HL-60 (cell line): ENCODE data around the gene TLR9.

Experiments used
- POLR2AphosphoS5 ChIP-seq: IDR thresholded peaks from 2 replicates; pipeline ENCODE4 v1.6.1; 2012; ENCODE audit warnings: low read depth
- REST ChIP-seq: IDR thresholded peaks from 2 replicates; pipeline ENCODE4 v1.6.1; 2012; ENCODE audit warnings: low read depth; ENCODE audit not compliant: insufficient replicate concordance
- SPI1 ChIP-seq: IDR thresholded peaks from 2 replicates; pipeline ENCODE4 v1.6.1; 2012; ENCODE audit warnings: low read depth, mild to moderate bottlenecking, borderline replicate concordance
- TF ChIP-seq, protein P1 (sequence below): IDR thresholded peaks from one replicate; pipeline ENCODE4 v1.5.1; 2011; ENCODE audit warnings: low read length, control low read depth, inconsistent platforms; ENCODE audit not compliant: insufficient read depth

- TF ChIP-seq SPI1 (no peak), REST (no peak), POLR2AphosphoS5 (no peak)
- TF ChIP-seq, protein P1, sequence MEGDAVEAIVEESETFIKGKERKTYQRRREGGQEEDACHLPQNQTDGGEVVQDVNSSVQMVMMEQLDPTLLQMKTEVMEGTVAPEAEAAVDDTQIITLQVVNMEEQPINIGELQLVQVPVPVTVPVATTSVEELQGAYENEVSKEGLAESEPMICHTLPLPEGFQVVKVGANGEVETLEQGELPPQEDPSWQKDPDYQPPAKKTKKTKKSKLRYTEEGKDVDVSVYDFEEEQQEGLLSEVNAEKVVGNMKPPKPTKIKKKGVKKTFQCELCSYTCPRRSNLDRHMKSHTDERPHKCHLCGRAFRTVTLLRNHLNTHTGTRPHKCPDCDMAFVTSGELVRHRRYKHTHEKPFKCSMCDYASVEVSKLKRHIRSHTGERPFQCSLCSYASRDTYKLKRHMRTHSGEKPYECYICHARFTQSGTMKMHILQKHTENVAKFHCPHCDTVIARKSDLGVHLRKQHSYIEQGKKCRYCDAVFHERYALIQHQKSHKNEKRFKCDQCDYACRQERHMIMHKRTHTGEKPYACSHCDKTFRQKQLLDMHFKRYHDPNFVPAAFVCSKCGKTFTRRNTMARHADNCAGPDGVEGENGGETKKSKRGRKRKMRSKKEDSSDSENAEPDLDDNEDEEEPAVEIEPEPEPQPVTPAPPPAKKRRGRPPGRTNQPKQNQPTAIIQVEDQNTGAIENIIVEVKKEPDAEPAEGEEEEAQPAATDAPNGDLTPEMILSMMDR = no peak
These were observed 7.7 kb upstream of the TLR9 start for GRCh38 chr3:52233108-52233591.
